BLaER1 treated with 17β-estradiol and CSF1 and Interleukin-3, amounts not matched to agents 10 nM and 100 nM (cell line): ENCODE measurements around the gene GALNT9.

Source experiments
- H3K27ac ChIP-seq, 11 experiments: shearing (Covaris generic); formaldehyde crosslinking; 2 replicates each; pipeline ENCODE4 v1.8.1; 2022
- H3K27me3 ChIP-seq, 11 experiments: shearing (Covaris generic); formaldehyde crosslinking; 2 replicates each; pipeline ENCODE4 v1.8.1; 2022
- H3K36me3 ChIP-seq, 11 experiments: shearing (Covaris generic); formaldehyde crosslinking; 2 replicates each; pipeline ENCODE4 v1.8.1; 2022
- H3K4me1 ChIP-seq, 10 experiments: shearing (Covaris generic); formaldehyde crosslinking; 2 replicates each; pipeline ENCODE4 v1.8.1; 2022
- H3K4me2 ChIP-seq, 11 experiments: shearing (Covaris generic); formaldehyde crosslinking; 2 replicates each; pipeline ENCODE4 v1.8.1; 2022
- H3K4me3 ChIP-seq, 10 experiments: shearing (Covaris generic); formaldehyde crosslinking; 2 replicates each; pipeline ENCODE4 v1.8.1; 2022
- H3K9ac ChIP-seq, 11 experiments: shearing (Covaris generic); formaldehyde crosslinking; 2 replicates each; pipeline ENCODE4 v1.8.1; 2022
- H3K9me3 ChIP-seq, 11 experiments: shearing (Covaris generic); formaldehyde crosslinking; replicated peaks in 1 of 11; 2 replicates each; pipeline ENCODE4 v1.8.1; 2022
- H4K20me1 ChIP-seq, 11 experiments: shearing (Covaris generic); formaldehyde crosslinking; 2 replicates each; pipeline ENCODE4 v1.8.1; 2022
- Cebpa-rat ChIP-seq, 11 experiments: shearing (Covaris generic); IDR thresholded peaks; 2 replicates each; pipeline ENCODE4 v1.8.1; 2022

GALNT9 gene

DNA sequence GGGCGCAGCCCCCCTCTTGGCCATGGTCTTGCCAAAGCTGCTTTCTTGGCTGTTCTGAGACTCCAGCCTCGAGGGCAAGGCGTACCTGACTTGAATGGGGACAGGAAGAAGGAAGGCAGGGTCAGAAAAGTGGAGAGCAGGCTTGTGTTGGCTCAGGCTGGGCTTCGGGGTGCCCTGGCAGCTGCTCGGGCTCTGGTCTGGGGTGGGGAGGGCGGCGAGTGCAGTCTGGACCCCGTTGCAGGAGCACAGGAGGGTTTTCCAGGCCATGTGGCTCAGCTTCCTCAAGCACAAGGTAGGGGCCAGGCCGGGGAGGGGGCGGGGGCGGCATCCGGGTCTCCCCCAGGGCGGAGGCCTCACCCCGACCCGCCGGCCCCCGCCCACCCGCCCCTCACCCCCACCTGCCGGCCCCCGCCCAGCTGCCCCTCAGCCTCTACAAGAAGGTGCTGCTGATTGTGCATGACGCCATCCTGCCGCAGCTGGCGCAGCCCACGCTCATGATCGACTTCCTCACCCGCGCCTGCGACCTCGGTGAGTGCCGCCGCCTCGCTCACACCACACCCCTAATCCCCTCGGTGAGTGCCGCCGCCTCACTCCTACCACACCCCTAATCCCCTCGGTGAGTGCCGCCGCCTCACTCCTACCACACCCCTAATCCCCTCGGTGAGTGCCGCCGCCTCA is 180.9 kb downstream of the GALNT9 start:
- H3K36me3 ChIP-seq: peaks cover 12 to 58% (median 44%) of the 10 kb centered on the region in 11 experiments; a peak in 21 of 22 replicates
- no peak overlapping the region for H3K4me3 ChIP-seq
- no peak overlapping the region for H3K4me2 ChIP-seq
- H3K9ac ChIP-seq: no peak overlapping the region
- H3K9me3 ChIP-seq: no peaks in the 10 kb centered on the region
- peaks cover 10 to 17% (median 13%) of the 10 kb centered on the region in 10 experiments for H3K4me1 ChIP-seq
- no peaks in the 10 kb centered on the region for H3K27me3 ChIP-seq
- H3K27ac ChIP-seq: no peak overlapping the region
- TF ChIP-seq Cebpa-rat (IDR thresholded peaks at IDR 0.05): no peak
- peaks cover 0 to 72% (median 50%) of the 10 kb centered on the region in 11 experiments; a peak in 18 of 22 replicates for H4K20me1 ChIP-seq

DNA sequence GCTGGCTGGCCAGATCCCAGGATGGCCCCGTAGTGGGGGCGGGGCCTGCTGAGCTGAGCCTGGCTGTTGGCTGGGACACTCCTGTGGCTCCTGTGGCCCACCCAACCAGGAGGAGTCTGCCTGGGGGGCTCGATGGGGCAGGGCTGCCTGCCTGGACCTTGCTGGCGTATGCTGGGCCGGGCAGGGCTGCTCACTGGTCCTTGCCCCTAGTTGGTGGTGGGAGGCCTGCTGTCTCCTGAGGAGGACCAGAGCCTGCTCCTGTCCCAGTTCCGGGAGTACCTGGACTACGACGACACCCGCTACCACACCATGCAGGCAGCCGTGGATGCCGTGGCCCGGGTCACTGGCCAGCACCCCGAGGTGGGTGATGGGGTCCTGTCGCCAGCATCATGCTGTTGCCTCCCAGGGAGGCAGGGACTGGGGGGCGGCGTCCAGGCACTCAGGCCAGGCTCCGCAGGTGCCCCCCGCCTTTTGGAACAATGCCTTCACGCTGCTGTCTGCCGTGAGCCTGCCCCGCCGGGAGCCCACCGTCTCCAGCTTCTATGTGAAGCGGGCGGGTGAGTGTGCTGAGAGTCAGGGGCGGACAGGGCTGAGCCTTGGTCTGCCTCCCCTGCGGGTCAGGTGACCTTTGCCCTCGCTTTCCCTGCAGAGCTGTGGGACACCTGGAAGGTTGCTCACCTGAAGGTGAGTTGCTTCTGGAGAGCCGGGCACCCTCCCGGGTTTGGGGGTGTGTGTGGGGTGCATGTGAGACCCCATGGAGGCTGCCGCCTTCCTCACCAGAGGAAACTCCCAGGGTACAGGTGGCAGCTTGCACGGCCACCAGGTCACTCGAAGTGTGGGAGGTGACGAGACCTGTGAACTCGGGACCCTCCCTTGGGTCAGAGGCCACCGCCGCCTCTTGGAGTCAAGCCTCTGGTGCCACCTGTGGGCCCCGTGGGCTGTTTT is 181.7 kb downstream of the GALNT9 start:
- Histone ChIP-seq H3K27me3 (no peaks in the 10 kb centered on the region), H3K4me3 (no peak overlapping the region), H3K4me1 (peaks cover 15 to 24% (median 18%) of the 10 kb centered on the region in 10 experiments), H3K9me3 (no peaks in the 10 kb centered on the region), H3K4me2 (no peak overlapping the region), H3K27ac (no peak overlapping the region), H4K20me1 (peaks cover 0 to 74% (median 52%) of the 10 kb centered on the region in 11 experiments; a peak in 17 of 22 replicates), H3K9ac (peak overlapping the region in 4 of 11 experiments; percentile 12 to 24 (median 18); a peak in 3 of 22 replicates), H3K36me3 (peaks cover 12 to 54% (median 45%) of the 10 kb centered on the region in 11 experiments; a peak in 21 of 22 replicates)
- no peak for TF ChIP-seq Cebpa-rat (IDR thresholded peaks at IDR 0.05)

DNA sequence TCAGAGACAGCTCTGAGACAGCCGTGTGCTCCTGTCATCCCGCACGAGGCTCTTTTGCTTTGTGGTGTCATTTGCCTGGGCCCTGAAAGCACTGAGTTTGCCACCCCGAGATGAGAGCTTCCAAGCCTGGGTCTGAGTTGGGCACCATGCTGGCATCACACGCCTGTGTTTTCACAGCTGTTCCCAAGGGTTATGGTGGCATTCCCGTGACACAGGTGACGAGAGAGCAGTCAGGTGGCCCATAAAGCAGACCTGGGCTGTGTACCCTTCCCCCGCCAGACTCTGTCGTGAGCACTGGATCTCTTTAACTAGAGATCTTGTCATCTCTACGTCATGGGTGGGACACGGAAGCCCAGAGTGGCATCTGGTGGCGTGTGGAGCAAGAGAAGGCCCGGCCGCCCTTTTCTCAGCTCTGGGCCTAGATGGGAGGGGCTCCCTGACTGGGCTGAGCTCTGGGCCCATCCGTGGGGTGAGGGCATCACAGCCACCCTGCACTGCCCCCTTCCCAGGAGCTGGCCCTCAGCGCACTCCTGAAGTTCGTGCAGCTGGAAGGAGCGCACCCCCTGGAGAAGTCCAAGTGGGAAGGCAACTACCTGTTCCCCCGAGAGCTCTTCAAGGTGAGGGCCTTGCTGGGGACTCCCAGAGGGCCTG is 182.5 kb downstream of the GALNT9 start:
- H4K20me1 ChIP-seq: peaks cover 0 to 75% (median 56%) of the 10 kb centered on the region in 11 experiments; a peak in 18 of 22 replicates
- peaks cover 20 to 32% (median 24%) of the 10 kb centered on the region in 10 experiments for H3K4me1 ChIP-seq
- H3K36me3 ChIP-seq: peaks cover 11 to 55% (median 50%) of the 10 kb centered on the region in 11 experiments; a peak in 21 of 22 replicates
- H3K4me3 ChIP-seq: no peak overlapping the region
- no peaks in the 10 kb centered on the region for H3K27me3 ChIP-seq
- no peak for TF ChIP-seq Cebpa-rat (IDR thresholded peaks at IDR 0.05)
- no peaks in the 10 kb centered on the region for H3K9me3 ChIP-seq
- H3K9ac ChIP-seq: peak overlapping the region in 4 of 11 experiments; percentile 12 to 92 (median 30); a peak in 6 of 22 replicates
- H3K27ac ChIP-seq: no peak overlapping the region
- H3K4me2 ChIP-seq: 0 out of 22 replicates have a peak overlapping the region, but pooled peaks of 1 of the 11 experiments have one; percentile 87
